Chondrocyte (in vitro differentiated cells): ENCODE results near the gene FBXL7. TPM values are rescaled to one million over a fixed set of nuclear protein-coding genes. Genes with fewer than 3 reads are reported as not detected.

Experiments used
- DNase-seq: peaks from one replicate; pipeline ENCODE4 v3.0.0; 2021; ENCODE audit warnings: mixed read lengths, low spot score
- H3K27ac Mint-ChIP-seq: one replicate; pipeline ENCODE4 v1.8.0; 2021; ENCODE audit warnings: mild to moderate bottlenecking, moderate library complexity, mixed read lengths; ENCODE audit not compliant: unreplicated experiment
- H3K27me3 Mint-ChIP-seq: 2 replicates; pipeline ENCODE4 v1.8.0; 2021; ENCODE audit warnings: low read depth, mixed read lengths
- H3K36me3 Mint-ChIP-seq: 2 replicates; pipeline ENCODE4 v1.8.0; 2021; ENCODE audit warnings: low read depth, mixed read lengths
- H3K4me1 Mint-ChIP-seq: 2 replicates; pipeline ENCODE4 v1.8.0; 2021; ENCODE audit warnings: low read depth, mild to moderate bottlenecking, mixed read lengths
- H3K4me3 Mint-ChIP-seq: one replicate; pipeline ENCODE4 v1.8.0; 2021; ENCODE audit warnings: mild to moderate bottlenecking, moderate library complexity, mixed read lengths; ENCODE audit not compliant: unreplicated experiment
- H3K9me3 Mint-ChIP-seq: 2 replicates; pipeline ENCODE4 v1.8.0; 2021; ENCODE audit warnings: low read depth, mixed read lengths
- total RNA-seq: library from RNA; stranded (reverse); gene quantifications from 3 replicates; pipeline ENCODE4 v1.2.1, GENCODE V29; 2021
- TF ChIP-seq, protein P1 (sequence below): fragments of 200-600 bp; sonication (generic); IDR thresholded peaks from 2 replicates; pipeline ENCODE4 v1.5.0; 2021; ENCODE audit warnings: antibody characterized with exemption, mild to moderate bottlenecking, moderate library complexity

FBXL7 gene
- total RNA-seq, 1 donor from 2014 or later, result 32.6 TPM

DNA sequence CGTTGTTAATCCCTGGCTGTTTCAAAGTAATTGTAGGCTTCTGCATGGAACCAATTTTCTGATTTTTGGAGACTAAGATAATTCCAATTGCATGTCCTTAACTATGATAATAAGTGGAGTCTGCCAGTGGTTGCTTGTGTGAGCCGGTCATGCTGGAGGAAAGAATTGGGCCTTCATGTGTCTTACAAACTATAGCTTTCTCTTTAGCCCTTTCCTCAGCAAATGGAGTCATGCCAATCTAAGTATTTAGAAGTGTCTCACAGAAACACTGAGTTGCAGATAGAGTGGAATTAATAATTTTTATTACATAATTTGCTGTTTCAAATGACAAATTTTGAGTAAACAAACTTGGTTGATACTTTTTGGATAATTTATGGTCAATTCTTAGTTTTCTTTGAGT is 200.4 kb downstream of the FBXL7 start:
- peaks cover 70% of the 10 kb centered on the region for H3K4me1 Mint-ChIP-seq

DNA sequence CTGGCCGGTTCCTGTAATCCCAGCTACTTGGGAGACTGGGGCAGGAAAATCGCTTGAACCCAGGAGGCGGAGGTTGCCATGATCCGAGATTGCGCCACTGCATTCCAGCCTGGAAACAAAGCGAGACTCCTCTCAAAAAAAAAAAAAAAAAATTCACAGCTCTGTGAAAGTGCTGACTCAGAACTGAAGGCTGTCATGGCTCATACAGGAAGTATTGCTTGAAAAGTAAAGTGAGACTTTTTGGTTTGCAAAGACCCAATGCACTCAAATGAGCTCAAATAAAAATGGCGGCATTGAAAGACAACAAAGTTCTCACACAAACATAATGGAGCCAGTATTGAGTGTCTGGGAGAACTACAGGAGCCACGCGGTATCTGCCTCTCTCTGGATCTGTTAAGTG is 202.1 kb downstream of the FBXL7 start:
- TF ChIP-seq, protein P1, sequence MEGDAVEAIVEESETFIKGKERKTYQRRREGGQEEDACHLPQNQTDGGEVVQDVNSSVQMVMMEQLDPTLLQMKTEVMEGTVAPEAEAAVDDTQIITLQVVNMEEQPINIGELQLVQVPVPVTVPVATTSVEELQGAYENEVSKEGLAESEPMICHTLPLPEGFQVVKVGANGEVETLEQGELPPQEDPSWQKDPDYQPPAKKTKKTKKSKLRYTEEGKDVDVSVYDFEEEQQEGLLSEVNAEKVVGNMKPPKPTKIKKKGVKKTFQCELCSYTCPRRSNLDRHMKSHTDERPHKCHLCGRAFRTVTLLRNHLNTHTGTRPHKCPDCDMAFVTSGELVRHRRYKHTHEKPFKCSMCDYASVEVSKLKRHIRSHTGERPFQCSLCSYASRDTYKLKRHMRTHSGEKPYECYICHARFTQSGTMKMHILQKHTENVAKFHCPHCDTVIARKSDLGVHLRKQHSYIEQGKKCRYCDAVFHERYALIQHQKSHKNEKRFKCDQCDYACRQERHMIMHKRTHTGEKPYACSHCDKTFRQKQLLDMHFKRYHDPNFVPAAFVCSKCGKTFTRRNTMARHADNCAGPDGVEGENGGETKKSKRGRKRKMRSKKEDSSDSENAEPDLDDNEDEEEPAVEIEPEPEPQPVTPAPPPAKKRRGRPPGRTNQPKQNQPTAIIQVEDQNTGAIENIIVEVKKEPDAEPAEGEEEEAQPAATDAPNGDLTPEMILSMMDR, result no peak
- no peaks in the 10 kb centered on the region for H3K27me3 Mint-ChIP-seq
- H3K9me3 Mint-ChIP-seq, result no peaks in the 10 kb centered on the region
- peaks cover 61% of the 10 kb centered on the region for H3K4me1 Mint-ChIP-seq
- peak overlapping the region; percentile 84 for H3K27ac Mint-ChIP-seq
- no peak overlapping the region for H3K4me3 Mint-ChIP-seq
- no peak for DNase-seq
- H3K36me3 Mint-ChIP-seq, result no peaks in the 10 kb centered on the region

More for the DNA sequence above, 200.4 kb downstream of the FBXL7 start:
- Mint-ChIP-seq H3K27ac (no peak overlapping the region), H3K9me3 (no peaks in the 10 kb centered on the region), H3K4me3 (no peak overlapping the region), H3K36me3 (peaks cover 1% of the 10 kb centered on the region), H3K27me3 (no peaks in the 10 kb centered on the region)
- TF ChIP-seq, protein P1, result no peak
- DNase-seq, result no peak

DNA sequence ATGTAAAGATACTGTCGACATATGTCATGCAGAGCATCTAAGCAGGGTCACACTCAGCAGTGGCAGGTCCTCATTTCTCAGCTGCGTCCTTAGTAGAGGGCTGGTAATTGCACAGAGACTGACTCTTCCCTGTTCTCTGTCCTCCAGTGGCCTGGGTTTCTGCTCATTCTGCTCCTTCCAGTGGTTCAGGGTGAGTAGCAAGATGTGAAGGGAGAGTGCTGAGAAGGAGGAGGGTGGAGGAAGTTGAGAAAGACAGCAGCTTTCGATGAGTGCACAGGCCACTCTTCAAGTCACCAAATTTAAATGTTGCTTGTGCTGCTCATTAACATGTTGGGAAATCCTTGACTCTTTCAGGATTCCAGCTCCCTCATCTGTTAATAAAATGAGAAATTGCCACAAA is 203.9 kb downstream of the FBXL7 start:
- TF ChIP-seq, protein P1, result no peak
- Mint-ChIP-seq H3K4me3 (no peak overlapping the region), H3K27ac (peak overlapping the region; percentile 32), H3K4me1 (peaks cover 63% of the 10 kb centered on the region), H3K27me3 (no peaks in the 10 kb centered on the region), H3K36me3 (no peaks in the 10 kb centered on the region), H3K9me3 (no peaks in the 10 kb centered on the region)
- DNase-seq, result no peak

DNA sequence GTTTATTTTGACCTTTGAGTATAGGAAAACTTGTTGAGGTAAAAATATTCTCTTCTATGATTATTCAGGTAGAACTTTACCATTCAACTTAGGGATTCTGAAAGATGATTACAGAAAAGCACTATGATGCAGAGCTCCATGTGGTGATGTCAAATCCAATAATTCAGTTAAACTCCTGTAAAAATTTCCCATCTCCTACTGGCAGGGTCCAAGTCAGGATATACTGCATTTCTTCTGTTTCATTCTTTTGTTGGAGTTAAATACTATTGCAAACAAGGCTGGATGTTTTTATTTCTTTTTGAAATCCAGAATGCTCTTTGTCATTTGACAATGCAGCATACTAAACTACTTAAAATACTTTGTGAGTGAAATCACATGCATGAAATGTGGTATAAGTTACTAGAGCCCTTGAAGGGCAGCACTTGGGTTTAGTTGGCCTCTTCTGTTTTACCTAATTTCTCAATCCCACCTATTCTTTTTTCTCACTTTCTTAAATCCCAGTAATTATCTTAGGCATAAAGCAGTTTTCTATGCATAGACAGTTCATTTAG is 204.5 kb downstream of the FBXL7 start:
- Mint-ChIP-seq H3K27me3 (no peaks in the 10 kb centered on the region), H3K27ac (no peak overlapping the region), H3K4me1 (peaks cover 65% of the 10 kb centered on the region), H3K36me3 (no peaks in the 10 kb centered on the region), H3K4me3 (no peak overlapping the region), H3K9me3 (no peaks in the 10 kb centered on the region)
- DNase-seq, result no peak
- TF ChIP-seq, protein P1, result no peak

DNA sequence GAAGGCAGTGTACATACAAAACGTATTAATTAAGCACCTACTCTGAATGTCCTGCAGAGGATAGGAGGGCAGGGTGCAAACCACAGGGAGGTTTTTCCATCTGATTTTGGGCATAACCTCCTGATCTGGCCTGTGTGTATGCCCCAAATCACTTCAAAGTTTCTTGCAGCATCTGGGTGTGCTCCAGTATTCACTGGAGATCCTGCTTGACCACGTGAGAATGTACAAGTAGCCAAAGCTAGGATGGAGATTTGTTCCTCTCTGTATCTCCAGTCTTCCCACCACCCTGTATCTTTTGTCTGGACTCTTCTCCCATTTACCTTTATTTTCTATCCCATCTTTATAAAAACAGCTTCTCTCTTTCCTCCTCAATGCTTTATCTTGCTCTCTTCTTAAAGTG is 207.7 kb downstream of the FBXL7 start:
- no peak overlapping the region for H3K27ac Mint-ChIP-seq
- no peaks in the 10 kb centered on the region for H3K27me3 Mint-ChIP-seq
- DNase-seq, result no peak
- H3K4me3 Mint-ChIP-seq, result no peak overlapping the region
- H3K9me3 Mint-ChIP-seq, result no peaks in the 10 kb centered on the region
- peaks cover 41% of the 10 kb centered on the region for H3K4me1 Mint-ChIP-seq
- H3K36me3 Mint-ChIP-seq, result no peaks in the 10 kb centered on the region
- TF ChIP-seq, protein P1, result no peak
